Mammary epithelial cell (primary cell): Measurements from ENCODE around the gene ZNF846.
"Not testable (repeated sequence)": the region's sequence is repeated elsewhere in the genome, so short reads cannot be mapped to it uniquely, and the experiment has no call there.

ENCODE experiments used
- CTCF ChIP-seq, 2 donors: IDR thresholded peaks in 1 of 2; conservative IDR thresholded peaks in 1 of 2; 2 replicates each; pipeline ENCODE4 v1.5.1; 2011 to 2012; ENCODE audit warnings: inconsistent platforms in 2 of 2, low read length in 2 of 2, mild to moderate bottlenecking in 2 of 2, control low read depth in 1 of 2, low read depth in 1 of 2; ENCODE audit not compliant: insufficient read depth in 1 of 2; ENCODE audit errors: extremely low read depth in 1 of 2
- EZH2 ChIP-seq: IDR thresholded peaks from 2 replicates; pipeline ENCODE4 v1.6.1; 2012; ENCODE audit warnings: low read length, inconsistent platforms, borderline replicate concordance

DNA sequence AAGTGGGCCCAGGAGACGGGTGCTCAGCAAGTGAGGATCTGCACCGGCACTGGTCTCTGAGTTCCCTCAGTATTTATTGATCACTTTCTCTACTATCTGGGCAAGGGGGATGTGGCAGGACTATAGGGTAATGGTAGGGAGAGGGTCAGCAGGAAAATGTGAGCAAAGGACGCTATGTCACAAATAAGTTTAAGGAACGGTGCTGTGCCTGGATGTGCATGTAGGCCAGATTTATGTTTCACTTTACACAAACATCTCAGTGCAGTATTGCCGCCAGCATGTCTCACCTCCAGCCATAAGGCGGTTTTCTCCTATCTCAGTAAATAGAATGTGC, 15.6 kb upstream of the ZNF846 start:
- TF ChIP-seq CTCF (conservative IDR thresholded peaks at IDR 0.05 in 1 of 2, IDR thresholded peaks at IDR 0.05 in 1 of 2; ENCODE audit: extremely low read depth in 1 of 2, insufficient read depth in 1 of 2, low read depth in 1 of 2, low read length in 2 of 2); EZH2: not testable (repeated sequence)
